ENCODE measurements around the gene FGFR3. TPM values are rescaled to one million over a fixed set of nuclear protein-coding genes. Genes with fewer than 3 reads are reported as not detected.

Gene FGFR3
- total and polyA plus RNA-seq, 2 donors: 3.8 to 13.2 TPM

DNA sequence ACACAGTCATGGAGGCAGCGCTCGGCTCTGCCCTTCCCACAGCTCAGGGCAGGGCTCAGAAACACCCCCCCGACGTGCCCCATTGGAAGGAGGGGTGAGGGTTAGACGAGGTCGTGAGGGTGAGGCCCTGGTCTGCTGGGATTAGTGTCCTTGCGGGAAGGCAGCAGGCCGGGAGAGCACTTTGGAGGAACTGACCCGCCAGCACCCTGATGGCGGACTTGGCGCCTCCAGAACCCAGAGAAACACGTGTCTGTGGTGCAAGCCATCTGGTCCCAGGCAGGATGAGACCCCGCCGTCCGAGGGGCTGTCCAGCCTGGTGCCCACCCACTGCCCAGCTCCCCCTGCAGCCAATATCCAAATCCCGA, 45.5 kb upstream of the FGFR3 start:
- Histone ChIP-seq H3K9me3 (ENCODE audit: control insufficient read depth in 2 of 2, insufficient read depth in 1 of 2, low read length in 1 of 2) (no peaks in the 10 kb centered on the region), H3K4me3 (ENCODE audit: low read length in 2 of 2) (no peak overlapping the region), H3K27ac (ENCODE audit: low read depth in 1 of 2, low read length in 1 of 2) (no peak overlapping the region), H3K27me3 (ENCODE audit: control insufficient read depth in 2 of 2, insufficient read depth in 1 of 2, low read length in 1 of 2) (peaks cover 0 to 9% of the 10 kb centered on the region in 2 donors), H3K4me1 (ENCODE audit: control insufficient read depth in 2 of 2, insufficient read depth in 2 of 2, low read length in 2 of 2) (peaks cover 5 to 28% of the 10 kb centered on the region in 2 donors), H3K36me3 (ENCODE audit: control insufficient read depth in 2 of 2, insufficient read depth in 2 of 2, low read length in 1 of 2) (peaks cover 24 to 28% of the 10 kb centered on the region in 2 donors)
- WGBS: 94% methylated on average over 16 of the region's 16 CpGs
- no peak for DNase-seq (ENCODE audit: low read depth in 6 of 9, low spot score in 9 of 9)

DNA sequence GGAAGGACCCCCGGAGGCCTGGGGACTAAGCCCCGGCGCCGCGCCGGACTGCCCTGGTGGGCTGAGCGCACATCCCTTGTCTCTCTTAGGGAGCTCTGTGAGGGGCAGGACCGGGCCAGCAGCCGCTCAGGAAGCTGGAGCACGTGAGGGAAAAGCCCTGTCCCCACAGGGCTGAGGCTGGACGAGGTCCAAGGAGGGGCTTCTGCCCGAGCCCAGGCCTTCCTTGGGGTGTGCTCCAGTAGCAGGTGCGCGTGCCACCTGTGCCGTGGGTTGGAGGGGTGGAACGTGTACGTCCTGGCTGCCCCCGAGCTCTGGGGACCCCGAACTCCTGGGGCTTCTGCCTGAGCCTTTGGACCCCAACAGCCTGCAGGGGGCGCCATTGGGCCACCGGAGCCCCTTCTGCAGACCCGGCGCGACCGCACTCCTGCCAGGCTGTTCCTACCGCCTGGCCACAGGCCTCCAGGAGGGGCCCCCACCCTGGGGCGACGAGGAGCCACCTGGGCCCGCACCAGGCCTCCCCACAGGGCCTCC, 44.6 kb upstream of the FGFR3 start:
- peak; percentile 55 to 92 (median 80) for DNase-seq (ENCODE audit: low read depth in 6 of 9, low spot score in 9 of 9)
- Histone ChIP-seq H3K27ac (ENCODE audit: low read depth in 1 of 2, low read length in 1 of 2) (no peak overlapping the region), H3K4me3 (ENCODE audit: low read length in 2 of 2) (no peak overlapping the region), H3K27me3 (ENCODE audit: control insufficient read depth in 2 of 2, insufficient read depth in 1 of 2, low read length in 1 of 2) (peaks cover 0 to 9% of the 10 kb centered on the region in 2 donors), H3K4me1 (ENCODE audit: control insufficient read depth in 2 of 2, insufficient read depth in 2 of 2, low read length in 2 of 2) (peaks cover 9 to 37% of the 10 kb centered on the region in 2 donors), H3K36me3 (ENCODE audit: control insufficient read depth in 2 of 2, insufficient read depth in 2 of 2, low read length in 1 of 2) (peaks cover 21% of the 10 kb centered on the region in 2 donors), H3K9me3 (ENCODE audit: control insufficient read depth in 2 of 2, insufficient read depth in 1 of 2, low read length in 1 of 2) (no peaks in the 10 kb centered on the region)
- 4% methylated on average over 29 of the region's 29 CpGs for WGBS

DNA sequence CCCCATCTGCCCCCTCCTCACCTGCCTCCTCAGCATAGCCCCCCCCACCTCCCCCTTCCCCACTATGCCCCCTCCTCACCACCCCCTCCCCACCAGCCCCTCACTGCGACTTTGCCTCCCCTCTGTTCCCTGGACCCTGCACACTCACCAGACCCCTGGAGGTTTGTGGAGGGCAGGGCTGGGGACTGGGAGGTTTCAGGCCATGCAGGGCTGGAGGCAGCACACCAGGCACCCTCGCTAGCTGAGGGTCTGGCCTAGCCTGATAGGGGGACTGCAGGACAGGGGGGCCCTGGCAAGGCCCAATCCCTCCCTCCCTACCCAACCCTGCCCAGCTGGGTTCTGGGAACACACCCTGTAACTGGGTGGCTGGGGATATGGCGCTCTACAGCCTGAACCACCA, 43.7 kb upstream of the FGFR3 start:
- H3K9me3 ChIP-seq (ENCODE audit: control insufficient read depth in 2 of 2, insufficient read depth in 1 of 2, low read length in 1 of 2): no peaks in the 10 kb centered on the region

DNA sequence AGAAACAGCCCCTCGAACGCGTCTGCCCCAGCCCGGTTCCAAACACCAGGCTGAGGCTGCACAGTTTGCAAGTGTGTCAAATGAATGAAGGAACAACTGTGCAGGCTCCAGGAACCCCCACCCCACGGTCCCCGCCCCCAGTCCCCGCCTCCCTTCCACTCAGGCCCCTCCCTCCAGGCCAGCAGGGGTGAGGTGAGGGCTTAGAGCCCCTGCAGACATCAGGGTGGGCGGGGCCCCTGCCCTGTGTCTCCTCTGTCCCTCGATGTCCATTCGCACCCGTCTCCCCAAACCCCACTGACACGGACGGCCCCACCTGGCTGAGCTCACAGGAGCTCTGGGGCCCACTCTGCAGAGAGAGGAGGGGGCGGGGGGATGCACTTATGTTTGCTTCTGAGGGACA, 43.3 kb upstream of the FGFR3 start:
- peaks cover 0 to 9% of the 10 kb centered on the region in 2 donors for H3K27me3 ChIP-seq (ENCODE audit: control insufficient read depth in 2 of 2, insufficient read depth in 1 of 2, low read length in 1 of 2)
- DNase-seq (ENCODE audit: low read depth in 6 of 9, low spot score in 9 of 9): no peak
- H3K36me3 ChIP-seq (ENCODE audit: control insufficient read depth in 2 of 2, insufficient read depth in 2 of 2, low read length in 1 of 2): peaks cover 8 to 9% of the 10 kb centered on the region in 2 donors
- 88% methylated on average over 14 of the region's 14 CpGs for WGBS
- no peak overlapping the region for H3K4me3 ChIP-seq (ENCODE audit: low read length in 2 of 2)
- H3K27ac ChIP-seq (ENCODE audit: low read depth in 1 of 2, low read length in 1 of 2): no peak overlapping the region
- H3K4me1 ChIP-seq (ENCODE audit: control insufficient read depth in 2 of 2, insufficient read depth in 2 of 2, low read length in 2 of 2): peaks cover 9 to 49% of the 10 kb centered on the region in 2 donors
- H3K9me3 ChIP-seq (ENCODE audit: control insufficient read depth in 2 of 2, insufficient read depth in 1 of 2, low read length in 1 of 2): no peaks in the 10 kb centered on the region

More for the DNA sequence above, 43.7 kb upstream of the FGFR3 start:
- Histone ChIP-seq H3K27ac (ENCODE audit: low read depth in 1 of 2, low read length in 1 of 2) (no peak overlapping the region), H3K27me3 (ENCODE audit: control insufficient read depth in 2 of 2, insufficient read depth in 1 of 2, low read length in 1 of 2) (peaks cover 0 to 9% of the 10 kb centered on the region in 2 donors), H3K36me3 (ENCODE audit: control insufficient read depth in 2 of 2, insufficient read depth in 2 of 2, low read length in 1 of 2) (peaks cover 13% of the 10 kb centered on the region in 2 donors), H3K4me3 (ENCODE audit: low read length in 2 of 2) (no peak overlapping the region), H3K4me1 (ENCODE audit: control insufficient read depth in 2 of 2, insufficient read depth in 2 of 2, low read length in 2 of 2) (peaks cover 9 to 44% of the 10 kb centered on the region in 2 donors)
- DNase-seq (ENCODE audit: low read depth in 6 of 9, low spot score in 9 of 9): no peak
- WGBS: 85% methylated on average over 3 of the region's 3 CpGs

DNA sequence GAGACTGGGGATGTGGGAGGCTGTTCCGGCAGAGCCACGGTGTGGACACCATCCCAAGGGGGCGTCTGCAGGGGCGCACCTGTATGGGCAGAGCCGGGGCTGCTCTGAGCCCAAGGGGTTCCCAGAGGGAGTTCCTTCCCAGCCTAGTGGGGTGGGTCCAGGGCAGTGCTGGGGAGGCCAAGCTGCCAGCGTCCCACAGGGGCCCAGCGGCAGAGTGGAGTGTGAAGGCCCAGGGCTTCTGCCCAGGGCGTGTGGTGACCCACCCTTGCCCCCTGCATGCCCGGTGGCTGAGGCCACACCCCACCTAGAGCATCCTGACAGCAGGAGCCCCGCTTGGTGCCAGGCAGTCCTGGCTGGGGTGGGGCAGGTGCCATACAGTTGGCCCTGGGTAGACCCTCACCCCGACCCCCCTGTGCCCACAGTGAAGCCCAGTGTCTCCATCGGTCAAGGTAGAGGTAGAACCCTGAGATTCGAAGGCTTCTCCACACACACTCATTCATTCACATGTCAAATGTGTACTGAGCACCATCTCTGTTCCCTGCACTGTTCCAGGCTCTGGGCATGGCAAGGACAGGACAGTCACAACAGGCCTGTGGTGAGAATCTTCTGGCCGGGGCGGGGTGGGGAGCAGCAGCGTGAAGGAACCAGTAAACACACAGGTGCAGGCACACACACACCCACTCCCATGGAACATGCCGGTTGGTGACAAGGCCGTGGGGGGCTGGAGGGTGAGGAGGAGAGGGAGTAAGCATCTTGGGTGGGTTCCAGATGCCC, 42.5 kb upstream of the FGFR3 start:
- 94% methylated on average over 18 of the region's 18 CpGs for WGBS
- peaks cover 0 to 9% of the 10 kb centered on the region in 2 donors for H3K27me3 ChIP-seq (ENCODE audit: control insufficient read depth in 2 of 2, insufficient read depth in 1 of 2, low read length in 1 of 2)
- no peak for DNase-seq (ENCODE audit: low read depth in 6 of 9, low spot score in 9 of 9)
- H3K4me1 ChIP-seq (ENCODE audit: control insufficient read depth in 2 of 2, insufficient read depth in 2 of 2, low read length in 2 of 2): peaks cover 9 to 50% of the 10 kb centered on the region in 2 donors
- no peak overlapping the region for H3K4me3 ChIP-seq (ENCODE audit: low read length in 2 of 2)
- no peaks in the 10 kb centered on the region for H3K9me3 ChIP-seq (ENCODE audit: control insufficient read depth in 2 of 2, insufficient read depth in 1 of 2, low read length in 1 of 2)
- peaks cover under 1 to 3% of the 10 kb centered on the region in 2 donors for H3K36me3 ChIP-seq (ENCODE audit: control insufficient read depth in 2 of 2, insufficient read depth in 2 of 2, low read length in 1 of 2)
- no peak overlapping the region for H3K27ac ChIP-seq (ENCODE audit: low read depth in 1 of 2, low read length in 1 of 2)

DNA sequence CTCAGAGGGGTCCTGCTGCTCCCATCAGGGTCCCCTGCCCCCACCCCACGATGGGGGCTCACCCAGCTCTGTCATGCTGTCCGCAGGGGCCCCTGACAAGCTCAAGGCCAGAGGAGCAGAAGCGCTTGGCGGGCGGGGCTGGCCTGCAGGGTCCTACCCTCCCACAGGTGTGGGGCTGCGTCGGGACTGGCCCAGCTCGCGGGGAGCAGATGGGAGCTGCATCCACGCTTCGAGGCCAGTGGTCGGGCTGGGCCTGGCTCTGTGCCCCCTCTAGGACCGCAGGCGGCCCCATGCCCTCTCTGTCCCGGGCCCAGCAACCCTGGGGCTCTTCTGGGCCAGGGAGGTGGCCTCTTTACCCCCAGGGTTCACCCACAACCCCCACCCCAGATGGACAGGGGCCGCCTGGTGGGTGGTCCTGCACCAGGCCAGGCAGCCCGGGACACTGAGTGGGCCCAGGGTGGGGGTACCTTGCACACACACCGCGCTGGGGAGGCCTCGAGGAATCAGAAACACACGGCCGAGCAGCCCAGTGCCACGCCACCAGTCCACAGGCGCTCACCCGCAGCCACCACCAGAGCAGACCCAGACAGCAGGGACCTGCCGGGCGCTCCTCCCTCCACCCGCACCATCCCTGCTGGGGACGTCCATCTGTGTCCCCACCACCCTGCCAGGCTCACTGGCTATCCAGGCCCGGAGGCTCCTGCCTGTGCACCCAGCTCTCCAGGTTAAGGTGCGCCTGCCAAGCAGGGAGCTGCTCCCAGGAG, 41.8 kb upstream of the FGFR3 start:
- Histone ChIP-seq H3K4me1 (ENCODE audit: control insufficient read depth in 2 of 2, insufficient read depth in 2 of 2, low read length in 2 of 2) (peaks cover 9 to 50% of the 10 kb centered on the region in 2 donors), H3K27me3 (ENCODE audit: control insufficient read depth in 2 of 2, insufficient read depth in 1 of 2, low read length in 1 of 2) (peaks cover 0 to 9% of the 10 kb centered on the region in 2 donors), H3K9me3 (ENCODE audit: control insufficient read depth in 2 of 2, insufficient read depth in 1 of 2, low read length in 1 of 2) (no peaks in the 10 kb centered on the region), H3K4me3 (ENCODE audit: low read length in 2 of 2) (no peak overlapping the region), H3K27ac (ENCODE audit: low read depth in 1 of 2, low read length in 1 of 2) (no peak overlapping the region), H3K36me3 (ENCODE audit: control insufficient read depth in 2 of 2, insufficient read depth in 2 of 2, low read length in 1 of 2) (no peaks in the 10 kb centered on the region)
- DNase-seq (ENCODE audit: low read depth in 6 of 9, low spot score in 9 of 9): no peak
- WGBS: 98% methylated on average over 31 of the region's 31 CpGs

DNA sequence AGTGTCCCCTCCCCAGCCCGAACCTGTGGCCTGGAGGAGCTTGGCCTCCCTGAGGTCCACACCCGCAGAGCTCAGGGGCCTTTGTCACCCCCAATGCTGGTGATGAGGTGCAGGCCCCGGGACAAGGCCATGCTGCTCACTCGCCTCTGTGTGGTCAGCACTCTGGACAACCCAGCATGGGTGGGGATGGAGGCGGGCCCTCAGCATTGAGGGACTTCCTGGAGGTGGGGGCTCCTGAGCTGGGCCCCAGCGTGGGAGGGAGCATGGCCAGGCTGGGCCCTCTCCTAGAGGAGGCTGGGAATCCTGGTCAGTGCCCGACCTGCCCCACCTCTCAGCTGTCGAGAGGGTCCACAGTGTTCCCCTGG, 41.2 kb upstream of the FGFR3 start:
- Histone ChIP-seq H3K27ac (ENCODE audit: low read depth in 1 of 2, low read length in 1 of 2) (peak overlapping the region in 1 of 2 donors; percentile 55), H3K9me3 (ENCODE audit: control insufficient read depth in 2 of 2, insufficient read depth in 1 of 2, low read length in 1 of 2) (no peaks in the 10 kb centered on the region), H3K4me3 (ENCODE audit: low read length in 2 of 2) (no peak overlapping the region), H3K27me3 (ENCODE audit: control insufficient read depth in 2 of 2, insufficient read depth in 1 of 2, low read length in 1 of 2) (peaks cover 0 to 9% of the 10 kb centered on the region in 2 donors), H3K36me3 (ENCODE audit: control insufficient read depth in 2 of 2, insufficient read depth in 2 of 2, low read length in 1 of 2) (no peaks in the 10 kb centered on the region), H3K4me1 (ENCODE audit: control insufficient read depth in 2 of 2, insufficient read depth in 2 of 2, low read length in 2 of 2) (peaks cover 9 to 50% of the 10 kb centered on the region in 2 donors)
- 84% methylated on average over 8 of the region's 8 CpGs for WGBS
- DNase-seq (ENCODE audit: low read depth in 6 of 9, low spot score in 9 of 9): no peak

DNA sequence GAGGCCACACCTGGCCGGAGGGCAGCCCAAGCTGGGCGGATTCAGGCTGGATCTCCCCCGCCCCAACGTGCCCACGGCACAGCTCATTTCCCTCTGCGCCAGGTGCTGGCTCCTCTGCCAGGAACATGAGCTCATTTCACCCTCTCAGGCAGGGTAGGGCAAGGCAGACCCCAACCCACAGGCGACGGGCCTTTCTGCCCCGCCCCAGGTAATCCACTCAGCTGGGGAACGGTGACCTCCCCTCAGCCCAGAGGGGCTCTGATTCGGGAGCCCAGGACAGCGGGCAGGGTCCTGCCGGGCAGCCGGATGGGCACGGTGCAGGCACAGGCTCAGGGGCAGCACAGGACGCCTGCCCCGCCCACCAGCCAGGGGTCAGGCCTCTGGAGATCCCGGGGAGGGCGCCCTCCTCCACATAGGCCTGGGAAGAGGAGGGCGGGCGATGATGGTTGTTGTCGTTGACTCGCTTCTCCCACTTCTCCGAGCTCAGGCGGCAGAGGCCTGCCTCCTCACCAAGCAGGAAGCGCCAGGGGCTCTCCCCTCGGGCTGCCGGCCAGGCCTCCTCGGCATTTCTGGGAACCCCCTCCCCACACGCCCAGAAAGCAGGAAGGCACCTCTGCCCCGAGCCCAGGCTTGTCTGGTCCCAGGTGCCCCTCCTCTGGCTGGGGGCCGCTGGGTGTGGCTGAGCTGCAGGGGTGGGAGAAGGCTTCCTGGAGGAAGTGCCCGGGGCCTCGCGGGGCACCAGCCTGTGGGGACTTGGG, 40.6 kb upstream of the FGFR3 start:
- 28% methylated on average over 35 of the region's 35 CpGs for WGBS
- Histone ChIP-seq H3K27ac (ENCODE audit: low read depth in 1 of 2, low read length in 1 of 2) (peak overlapping the region; percentile 55 to 64), H3K36me3 (ENCODE audit: control insufficient read depth in 2 of 2, insufficient read depth in 2 of 2, low read length in 1 of 2) (no peaks in the 10 kb centered on the region), H3K4me3 (ENCODE audit: low read length in 2 of 2) (no peak overlapping the region), H3K4me1 (ENCODE audit: control insufficient read depth in 2 of 2, insufficient read depth in 2 of 2, low read length in 2 of 2) (peaks cover 9 to 50% of the 10 kb centered on the region in 2 donors), H3K9me3 (ENCODE audit: control insufficient read depth in 2 of 2, insufficient read depth in 1 of 2, low read length in 1 of 2) (no peaks in the 10 kb centered on the region), H3K27me3 (ENCODE audit: control insufficient read depth in 2 of 2, insufficient read depth in 1 of 2, low read length in 1 of 2) (peaks cover 0 to 9% of the 10 kb centered on the region in 2 donors)
- DNase-seq (ENCODE audit: low read depth in 6 of 9, low spot score in 9 of 9): peak in 2 of 9 donors; percentile 31 to 51
